ENCODE data around the gene ERN1. TPM values are rescaled to one million over a fixed set of nuclear protein-coding genes. Genes with fewer than 3 reads are reported as not detected.

ERN1 gene
- total RNA-seq, 3 donors from 2014 or later: 18.4 to 27.1 (median 21.7) TPM

DNA sequence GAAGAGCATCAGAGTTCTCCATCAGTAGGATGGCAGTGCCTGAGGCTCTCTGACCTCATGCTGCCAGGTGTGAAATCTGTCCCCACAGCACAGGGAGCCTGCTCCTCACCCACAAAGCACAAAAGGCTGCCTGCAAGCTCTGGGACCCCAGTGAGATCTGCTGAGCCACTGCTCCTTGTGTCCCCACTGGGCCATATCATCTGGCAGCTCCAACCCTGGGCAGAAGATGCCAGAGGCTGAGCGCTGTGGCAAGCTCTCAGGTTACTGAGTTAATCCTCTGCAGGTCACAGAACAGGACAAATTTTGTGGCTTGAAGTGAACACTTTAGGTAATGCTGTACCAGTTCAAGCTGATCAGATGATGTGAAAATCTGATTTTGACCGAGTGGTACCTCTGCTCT is 26.7 kb upstream of the ERN1 start:
- no peak for TF ChIP-seq CTCF (IDR thresholded peaks at IDR 0.05)
- ATAC-seq: no peak
- H3K4me3 ChIP-seq: no peak overlapping the region
- DNase-seq: no peak
- no peaks in the 10 kb centered on the region for H3K36me3 ChIP-seq (ENCODE audit: low read depth)
- no peaks in the 10 kb centered on the region for H3K9me3 ChIP-seq
- peaks cover 5% of the 10 kb centered on the region for H3K4me1 ChIP-seq (ENCODE audit: low read depth)
- intact Hi-C loops (cut with DNase I, micrococcal nuclease): no loop called here

- DNase-seq (peak in 1 of 3 donors; percentile 32), ATAC-seq (peak; percentile 86)
- no peaks in the 10 kb centered on the region for H3K36me3 ChIP-seq (ENCODE audit: low read depth)
- no peak for TF ChIP-seq CTCF (IDR thresholded peaks at IDR 0.05)
- intact Hi-C loops (cut with DNase I, micrococcal nuclease): no loop called here
- no peak overlapping the region for H3K4me3 ChIP-seq
- peaks cover 5% of the 10 kb centered on the region for H3K4me1 ChIP-seq (ENCODE audit: low read depth)
- H3K9me3 ChIP-seq: no peaks in the 10 kb centered on the region
Measured at GRCh38 chr17:64155751-64156544, 26.0 kb upstream of the ERN1 start.

- intact Hi-C loops (cut with DNase I, micrococcal nuclease): no loop called here
- H3K9me3 ChIP-seq: no peaks in the 10 kb centered on the region
- H3K36me3 ChIP-seq (ENCODE audit: low read depth): no peaks in the 10 kb centered on the region
- H3K4me1 ChIP-seq (ENCODE audit: low read depth): peaks cover 5% of the 10 kb centered on the region
- H3K4me3 ChIP-seq: no peak overlapping the region
- DNase-seq: no peak
- no peak for ATAC-seq
- TF ChIP-seq CTCF (IDR thresholded peaks at IDR 0.05): no peak
Measured at GRCh38 chr17:64155129-64155528, 25.2 kb upstream of the ERN1 start.

DNA sequence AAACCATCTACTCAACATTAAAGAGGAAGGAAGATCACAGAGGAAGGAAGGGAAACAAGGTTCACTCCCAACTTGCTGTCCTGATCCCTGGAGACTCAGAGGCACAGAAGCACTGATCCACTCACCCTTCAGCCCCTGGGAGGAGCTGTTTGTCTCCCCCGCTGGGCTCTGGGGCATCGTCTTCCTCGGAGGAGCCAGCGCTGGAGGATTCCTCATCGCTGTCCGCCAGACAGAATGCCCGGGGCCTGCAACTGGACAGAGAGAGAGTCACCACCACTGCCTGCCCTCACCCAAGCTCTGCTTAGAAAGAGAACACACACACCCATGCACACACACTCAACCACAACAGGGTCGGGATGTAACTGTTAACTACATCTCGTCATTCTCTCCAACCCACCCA is 24.8 kb upstream of the ERN1 start:
- intact Hi-C loops (cut with DNase I, micrococcal nuclease): no loop called here
- DNase-seq (no peak), ATAC-seq (no peak)
- Histone ChIP-seq H3K36me3 (ENCODE audit: low read depth) (no peaks in the 10 kb centered on the region), H3K9me3 (no peaks in the 10 kb centered on the region), H3K4me3 (no peak overlapping the region), H3K4me1 (ENCODE audit: low read depth) (peaks cover 5% of the 10 kb centered on the region)
- TF ChIP-seq CTCF (IDR thresholded peaks at IDR 0.05): no peak

DNA sequence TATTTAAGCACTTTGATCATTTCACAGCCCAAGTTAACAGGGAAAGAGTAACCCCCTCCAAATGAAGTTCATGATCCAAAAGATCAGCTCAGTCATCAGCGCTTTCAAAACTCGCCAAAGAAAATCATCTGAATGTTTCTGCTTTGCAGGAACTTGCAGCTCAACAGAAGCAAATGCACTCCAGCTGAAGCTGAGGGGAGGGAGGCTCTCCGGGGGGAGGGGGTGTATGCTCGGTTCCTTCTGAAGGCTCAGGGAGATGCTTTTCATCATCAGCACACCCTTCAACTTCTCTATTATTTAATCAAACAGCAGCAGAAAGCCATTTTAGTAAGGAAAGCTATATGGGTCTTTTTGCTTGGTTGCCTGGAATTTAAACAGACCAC is 24.4 kb upstream of the ERN1 start:
- Histone ChIP-seq H3K4me1 (ENCODE audit: low read depth) (peaks cover 5% of the 10 kb centered on the region), H3K9me3 (no peaks in the 10 kb centered on the region), H3K4me3 (no peak overlapping the region), H3K36me3 (ENCODE audit: low read depth) (no peaks in the 10 kb centered on the region)
- no peak for ATAC-seq
- intact Hi-C loops (cut with DNase I, micrococcal nuclease): no loop called here
- no peak for TF ChIP-seq CTCF (IDR thresholded peaks at IDR 0.05)
- DNase-seq: no peak
